Measurements from ENCODE around the gene ANK2.

DNA sequence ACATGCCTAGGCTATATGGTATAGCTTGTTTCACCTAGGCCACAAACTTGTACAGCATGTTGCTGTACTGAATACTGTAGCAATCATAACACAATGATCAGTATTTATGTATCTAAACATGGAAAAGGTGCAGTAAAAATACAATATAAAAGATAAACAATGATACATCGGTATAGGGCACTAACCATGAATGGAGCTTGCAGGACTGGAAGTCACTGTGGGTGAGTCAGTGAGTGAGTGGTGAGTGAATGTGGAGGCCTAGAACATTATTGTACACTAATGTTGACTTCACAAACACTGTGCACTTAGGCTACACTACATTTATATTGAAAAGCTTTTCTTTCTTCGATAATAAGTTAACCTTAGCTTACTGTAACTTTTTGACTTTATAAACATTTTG, 45.6 kb upstream of the ANK2 start:
- TF ChIP-seq, protein P1, sequence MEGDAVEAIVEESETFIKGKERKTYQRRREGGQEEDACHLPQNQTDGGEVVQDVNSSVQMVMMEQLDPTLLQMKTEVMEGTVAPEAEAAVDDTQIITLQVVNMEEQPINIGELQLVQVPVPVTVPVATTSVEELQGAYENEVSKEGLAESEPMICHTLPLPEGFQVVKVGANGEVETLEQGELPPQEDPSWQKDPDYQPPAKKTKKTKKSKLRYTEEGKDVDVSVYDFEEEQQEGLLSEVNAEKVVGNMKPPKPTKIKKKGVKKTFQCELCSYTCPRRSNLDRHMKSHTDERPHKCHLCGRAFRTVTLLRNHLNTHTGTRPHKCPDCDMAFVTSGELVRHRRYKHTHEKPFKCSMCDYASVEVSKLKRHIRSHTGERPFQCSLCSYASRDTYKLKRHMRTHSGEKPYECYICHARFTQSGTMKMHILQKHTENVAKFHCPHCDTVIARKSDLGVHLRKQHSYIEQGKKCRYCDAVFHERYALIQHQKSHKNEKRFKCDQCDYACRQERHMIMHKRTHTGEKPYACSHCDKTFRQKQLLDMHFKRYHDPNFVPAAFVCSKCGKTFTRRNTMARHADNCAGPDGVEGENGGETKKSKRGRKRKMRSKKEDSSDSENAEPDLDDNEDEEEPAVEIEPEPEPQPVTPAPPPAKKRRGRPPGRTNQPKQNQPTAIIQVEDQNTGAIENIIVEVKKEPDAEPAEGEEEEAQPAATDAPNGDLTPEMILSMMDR (IDR thresholded peaks at IDR 0.05; ENCODE audit: low read depth, low read length, missing input control) = no peak
- TF ChIP-seq SP1 (IDR thresholded peaks at IDR 0.05) (no peak), EGR1 (IDR thresholded peaks at IDR 0.05; ENCODE audit: low read depth in 2 of 2) (no peak), JUND (IDR thresholded peaks at IDR 0.05) (no peak), HNF4G (IDR thresholded peaks at IDR 0.05) (no peak)
- TF ChIP-seq, protein P2, sequence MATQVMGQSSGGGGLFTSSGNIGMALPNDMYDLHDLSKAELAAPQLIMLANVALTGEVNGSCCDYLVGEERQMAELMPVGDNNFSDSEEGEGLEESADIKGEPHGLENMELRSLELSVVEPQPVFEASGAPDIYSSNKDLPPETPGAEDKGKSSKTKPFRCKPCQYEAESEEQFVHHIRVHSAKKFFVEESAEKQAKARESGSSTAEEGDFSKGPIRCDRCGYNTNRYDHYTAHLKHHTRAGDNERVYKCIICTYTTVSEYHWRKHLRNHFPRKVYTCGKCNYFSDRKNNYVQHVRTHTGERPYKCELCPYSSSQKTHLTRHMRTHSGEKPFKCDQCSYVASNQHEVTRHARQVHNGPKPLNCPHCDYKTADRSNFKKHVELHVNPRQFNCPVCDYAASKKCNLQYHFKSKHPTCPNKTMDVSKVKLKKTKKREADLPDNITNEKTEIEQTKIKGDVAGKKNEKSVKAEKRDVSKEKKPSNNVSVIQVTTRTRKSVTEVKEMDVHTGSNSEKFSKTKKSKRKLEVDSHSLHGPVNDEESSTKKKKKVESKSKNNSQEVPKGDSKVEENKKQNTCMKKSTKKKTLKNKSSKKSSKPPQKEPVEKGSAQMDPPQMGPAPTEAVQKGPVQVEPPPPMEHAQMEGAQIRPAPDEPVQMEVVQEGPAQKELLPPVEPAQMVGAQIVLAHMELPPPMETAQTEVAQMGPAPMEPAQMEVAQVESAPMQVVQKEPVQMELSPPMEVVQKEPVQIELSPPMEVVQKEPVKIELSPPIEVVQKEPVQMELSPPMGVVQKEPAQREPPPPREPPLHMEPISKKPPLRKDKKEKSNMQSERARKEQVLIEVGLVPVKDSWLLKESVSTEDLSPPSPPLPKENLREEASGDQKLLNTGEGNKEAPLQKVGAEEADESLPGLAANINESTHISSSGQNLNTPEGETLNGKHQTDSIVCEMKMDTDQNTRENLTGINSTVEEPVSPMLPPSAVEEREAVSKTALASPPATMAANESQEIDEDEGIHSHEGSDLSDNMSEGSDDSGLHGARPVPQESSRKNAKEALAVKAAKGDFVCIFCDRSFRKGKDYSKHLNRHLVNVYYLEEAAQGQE (IDR thresholded peaks at IDR 0.05) = no peak

All from liver (tissue), 3 donors.